Lung (tissue), 12 donors: ENCODE results near the gene SLC1A6. TPM values are rescaled to one million over a fixed set of nuclear protein-coding genes. Genes with fewer than 3 reads are reported as not detected.

Experiments used
- ATAC-seq: fragments of 200-7000 bp; cut with Tn5 transposase; one replicate; pipeline ENCODE4 v1.9.1; 2020; ENCODE audit warnings: moderate number of reproducible peaks; ENCODE audit not compliant: insufficient read depth, low FRiP score
- DNase-seq, 3 donors: peaks; one replicate each; pipeline ENCODE4 v3.0.0-alpha.2; 2013 to 2017
- H3K27ac ChIP-seq, 2 donors: one replicate each; pipeline ENCODE4 v1.5.1; 2013; ENCODE audit warnings: mild to moderate bottlenecking in 2 of 2, moderate library complexity in 2 of 2, control low read depth in 1 of 2, inconsistent platforms in 1 of 2, low read depth in 1 of 2, low read length in 1 of 2
- H3K27me3 ChIP-seq, 3 donors: one replicate each; pipeline ENCODE4 v1.5.1; 2013; ENCODE audit warnings: low read length in 2 of 3; ENCODE audit not compliant: control insufficient read depth in 3 of 3, insufficient read depth in 3 of 3
- H3K36me3 ChIP-seq, 4 donors: one replicate each; pipeline ENCODE4 v1.5.1; 2013; ENCODE audit warnings: low read length in 4 of 4, mild to moderate bottlenecking in 1 of 4, moderate library complexity in 1 of 4; ENCODE audit not compliant: control insufficient read depth in 4 of 4, insufficient read depth in 4 of 4
- H3K4me1 ChIP-seq, 5 donors: one replicate each; pipeline ENCODE4 v1.5.1; 2013; ENCODE audit warnings: low read length in 5 of 5, mild to moderate bottlenecking in 2 of 5, moderate library complexity in 1 of 5; ENCODE audit not compliant: control insufficient read depth in 5 of 5, insufficient read depth in 5 of 5
- H3K4me3 ChIP-seq: one replicate; pipeline ENCODE4 v1.5.1; 2013; ENCODE audit warnings: mild to moderate bottlenecking, control low read depth, moderate library complexity
- H3K9ac ChIP-seq, 2 donors: one replicate each; pipeline ENCODE4 v1.5.1; 2013; ENCODE audit warnings: low read length in 2 of 2, control low read depth in 1 of 2; ENCODE audit not compliant: insufficient read depth in 1 of 2
- H3K9me3 ChIP-seq, 4 donors: one replicate each; pipeline ENCODE4 v1.5.1; 2013; ENCODE audit warnings: low read length in 3 of 4, mild to moderate bottlenecking in 1 of 4, moderate library complexity in 1 of 4; ENCODE audit not compliant: control insufficient read depth in 4 of 4, insufficient read depth in 3 of 4
- WGBS, 2 donors: extraction: QIAGEN DNeasy Blood & Tissue Kit; methylation state at CpG; one replicate each; pipeline ENCODE4 v1.1.7; 2013; 5-methylcytosine and 5-hydroxymethylcytosine counted together
- polyA plus RNA-seq, 2 donors: library from polyadenylated mRNA; stranded (reverse); fragments of 200-250 nt; gene quantifications; one replicate each; pipeline ENCODE4 v1.2.1, GENCODE V29; 2013
- total RNA-seq, 2 donors: library from RNA; depleted of rRNA in 1 of 2; stranded (reverse); fragments of >200 nt in 1 of 2; gene quantifications; one replicate each; pipeline ENCODE4 v1.2.1, GENCODE V29; 2014 to 2021
- TF ChIP-seq, protein P1 (sequence below): IDR thresholded peaks from 2 replicates; pipeline ENCODE4 v1.5.1; 2012; ENCODE audit warnings: mild to moderate bottlenecking; ENCODE audit errors: control extremely low read depth, extremely low read depth
- donor health status: control.
- donor health status: control.
- donor health status: Bipolar disorder and iron deficiency.
- donor health status: healthy.
- donor health status: DM: yes; HTN: yes; CAD: no.

The SLC1A6 gene
- total and polyA plus RNA-seq, 4 donors, result not detected

DNA sequence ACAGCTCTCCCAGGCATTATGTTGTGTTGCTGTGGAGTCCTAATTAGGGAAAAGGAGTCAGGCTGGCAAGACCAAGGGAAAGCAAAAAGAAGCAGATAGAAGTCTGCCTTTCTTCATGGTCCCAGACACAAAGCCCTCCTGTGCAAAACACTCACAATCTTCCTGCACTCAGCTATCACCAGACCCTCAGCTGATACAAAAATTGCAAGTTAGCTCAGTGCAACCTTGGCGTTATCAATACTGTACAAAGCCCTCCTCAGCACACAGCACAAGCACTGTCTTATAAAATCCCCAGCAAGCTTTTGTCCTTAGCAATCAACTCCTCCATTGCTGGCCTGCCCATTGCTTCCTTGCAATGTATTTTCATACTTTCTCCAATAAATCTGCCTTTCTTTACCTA lies 35.2 kb downstream of the SLC1A6 start:
- WGBS, 2 donors, result 88 to 90% methylated on average over 1 of the region's 1 CpG
- Histone ChIP-seq H3K4me3 (no peak overlapping the region), H3K9me3 (no peaks in the 10 kb centered on the region), H3K4me1 (no peaks in the 10 kb centered on the region), H3K36me3 (no peaks in the 10 kb centered on the region), H3K9ac (no peak overlapping the region), H3K27me3 (no peaks in the 10 kb centered on the region), H3K27ac (no peak overlapping the region)
- TF ChIP-seq, protein P1, sequence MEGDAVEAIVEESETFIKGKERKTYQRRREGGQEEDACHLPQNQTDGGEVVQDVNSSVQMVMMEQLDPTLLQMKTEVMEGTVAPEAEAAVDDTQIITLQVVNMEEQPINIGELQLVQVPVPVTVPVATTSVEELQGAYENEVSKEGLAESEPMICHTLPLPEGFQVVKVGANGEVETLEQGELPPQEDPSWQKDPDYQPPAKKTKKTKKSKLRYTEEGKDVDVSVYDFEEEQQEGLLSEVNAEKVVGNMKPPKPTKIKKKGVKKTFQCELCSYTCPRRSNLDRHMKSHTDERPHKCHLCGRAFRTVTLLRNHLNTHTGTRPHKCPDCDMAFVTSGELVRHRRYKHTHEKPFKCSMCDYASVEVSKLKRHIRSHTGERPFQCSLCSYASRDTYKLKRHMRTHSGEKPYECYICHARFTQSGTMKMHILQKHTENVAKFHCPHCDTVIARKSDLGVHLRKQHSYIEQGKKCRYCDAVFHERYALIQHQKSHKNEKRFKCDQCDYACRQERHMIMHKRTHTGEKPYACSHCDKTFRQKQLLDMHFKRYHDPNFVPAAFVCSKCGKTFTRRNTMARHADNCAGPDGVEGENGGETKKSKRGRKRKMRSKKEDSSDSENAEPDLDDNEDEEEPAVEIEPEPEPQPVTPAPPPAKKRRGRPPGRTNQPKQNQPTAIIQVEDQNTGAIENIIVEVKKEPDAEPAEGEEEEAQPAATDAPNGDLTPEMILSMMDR, result no peak
- DNase-seq (no peak), ATAC-seq (no peak)

DNA sequence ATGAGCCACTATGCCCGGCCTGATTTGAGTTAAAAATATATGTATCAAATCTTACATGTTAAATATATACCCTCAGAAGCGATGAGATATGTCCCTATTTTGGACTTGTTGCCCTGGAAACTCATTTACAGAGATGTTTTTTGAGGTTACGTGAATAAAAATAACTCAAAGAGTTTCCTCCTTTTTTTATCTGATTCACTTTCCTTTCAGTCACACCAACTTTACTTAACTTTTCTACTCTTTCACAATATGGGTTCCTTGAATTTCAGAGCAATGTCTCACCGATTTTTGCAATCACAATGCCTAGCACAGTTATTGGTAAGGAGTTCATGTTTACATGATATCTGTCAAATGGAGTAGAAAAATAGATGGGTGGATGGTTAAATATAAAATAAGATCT lies 36.1 kb downstream of the SLC1A6 start:
- 32 to 45% methylated on average over 4 of the region's 4 CpGs for WGBS, 2 donors
- no peaks in the 10 kb centered on the region for H3K9me3 ChIP-seq
- ATAC-seq (no peak), DNase-seq (no peak)
- TF ChIP-seq, protein P1, result no peak
- H3K4me3 ChIP-seq, result no peak overlapping the region
- no peaks in the 10 kb centered on the region for H3K36me3 ChIP-seq
- H3K27ac ChIP-seq, result no peak overlapping the region
- no peaks in the 10 kb centered on the region for H3K4me1 ChIP-seq
- no peak overlapping the region for H3K9ac ChIP-seq
- H3K27me3 ChIP-seq, result no peaks in the 10 kb centered on the region

DNA sequence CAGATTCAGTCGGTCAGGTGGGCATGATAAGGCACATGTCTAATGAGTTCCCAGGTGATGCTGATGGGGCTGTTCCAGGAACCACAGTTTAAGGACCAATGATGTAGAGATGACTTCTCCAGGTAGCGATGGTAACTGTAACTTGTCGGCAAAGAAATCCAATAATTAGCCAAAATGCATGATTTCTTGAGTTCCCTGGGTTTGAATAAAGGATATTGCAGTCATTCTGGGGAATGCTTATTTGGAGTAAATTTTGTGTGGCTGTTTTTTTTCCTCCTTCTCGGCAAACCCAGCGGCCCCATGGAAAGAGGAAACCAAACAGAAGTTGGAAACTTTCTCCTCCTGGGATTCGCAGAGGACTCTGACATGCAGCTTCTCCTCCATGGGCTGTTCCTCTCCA lies 38.5 kb downstream of the SLC1A6 start, which contains the start of gene OR7C2:
OR7C2 (plus strand) TSS at position 301 of the 400 bp plus-strand sequence; CDS start at position 301, 0 bp downstream.
- no peaks in the 10 kb centered on the region for H3K27me3 ChIP-seq
- no peaks in the 10 kb centered on the region for H3K9me3 ChIP-seq
- H3K36me3 ChIP-seq, result no peaks in the 10 kb centered on the region
- TF ChIP-seq, protein P1, result no peak
- no peak within 1 kb of the TSS for H3K27ac ChIP-seq
- ATAC-seq, result no peak
- no peaks in the 10 kb centered on the region for H3K4me1 ChIP-seq
- no peak within 1 kb of the TSS for H3K9ac ChIP-seq
- no peak for DNase-seq
- WGBS, 2 donors, result 91 to 93% methylated on average over 6 of the region's 6 CpGs
- H3K4me3 ChIP-seq, result no peak within 1 kb of the TSS

DNA sequence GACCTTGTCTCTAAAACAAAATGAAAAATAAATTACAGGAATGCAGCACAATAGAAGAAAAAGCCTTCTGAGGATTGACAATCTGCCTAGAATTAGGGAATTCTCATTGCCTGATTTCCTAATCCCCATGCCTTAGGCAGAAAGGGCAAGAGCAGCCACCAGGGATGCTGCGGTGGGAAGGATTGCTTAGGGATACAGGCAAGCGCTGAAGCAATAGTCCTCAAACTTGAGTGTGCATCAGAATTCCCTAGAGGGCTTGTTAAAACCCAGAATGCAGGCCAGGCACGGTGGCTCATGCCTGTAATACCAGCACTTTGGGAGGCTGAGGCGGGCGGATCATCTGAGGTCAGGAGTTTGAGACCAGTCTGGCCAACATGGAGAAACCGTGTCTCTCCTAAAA lies 39.4 kb downstream of the SLC1A6 start:
- WGBS, 2 donors, result 84 to 94% methylated on average over 6 of the region's 6 CpGs
- Histone ChIP-seq H3K4me1 (no peaks in the 10 kb centered on the region), H3K27me3 (no peaks in the 10 kb centered on the region), H3K27ac (no peak overlapping the region), H3K9ac (no peak overlapping the region), H3K4me3 (no peak overlapping the region), H3K9me3 (no peaks in the 10 kb centered on the region), H3K36me3 (no peaks in the 10 kb centered on the region)
- DNase-seq (no peak), ATAC-seq (no peak)
- TF ChIP-seq, protein P1, result no peak
